GM19240 (cell line): ENCODE data around the gene C10orf62.

Source experiments
- DNase-seq: peaks from one replicate; pipeline ENCODE4 v3.0.0; 2011; ENCODE audit warnings: low spot score; ENCODE audit not compliant: insufficient read length

The C10orf62 gene

GRCh38 chr10:97584798-97585438 lies 4.6 kb upstream of the C10orf62 start:
- no peak for DNase-seq

GRCh38 chr10:97585439-97585811 lies 4.1 kb upstream of the C10orf62 start:
- DNase-seq, result no peak

- no peak for DNase-seq
These were observed 2.3 kb upstream of the C10orf62 start for GRCh38 chr10:97587183-97587582.

- no peak for DNase-seq
These were observed 694 bp downstream of the C10orf62 start for GRCh38 chr10:97590082-97590747.

- no peak for DNase-seq
These were observed 1.4 kb downstream of the C10orf62 start for GRCh38 chr10:97590748-97591495.

GRCh38 chr10:97593421-97593820 lies 3.9 kb downstream of the C10orf62 start:
- no peak for DNase-seq

- DNase-seq, result no peak
These were observed 6.9 kb downstream of the C10orf62 start for GRCh38 chr10:97596101-97597082.

- no peak for DNase-seq
These were observed 8.3 kb downstream of the C10orf62 start for GRCh38 chr10:97597778-97598177.

- DNase-seq, result no peak
These were observed 9.1 kb downstream of the C10orf62 start for GRCh38 chr10:97598407-97599271.

GRCh38 chr10:97599272-97599619 lies 9.7 kb downstream of the C10orf62 start:
- no peak for DNase-seq

GRCh38 chr10:97600616-97601015 lies 11.1 kb downstream of the C10orf62 start:
- no peak for DNase-seq

- DNase-seq, result no peak
These were observed 12.0 kb downstream of the C10orf62 start for GRCh38 chr10:97601268-97602215.

GRCh38 chr10:97607095-97607636 lies 17.6 kb downstream of the C10orf62 start:
- no peak for DNase-seq

GRCh38 chr10:97608991-97609561 lies 19.6 kb downstream of the C10orf62 start:
- no peak for DNase-seq

GRCh38 chr10:97611473-97611872 lies 22.0 kb downstream of the C10orf62 start:
- no peak for DNase-seq

GRCh38 chr10:97612386-97612785 lies 22.9 kb downstream of the C10orf62 start:
- no peak for DNase-seq

GRCh38 chr10:97618285-97618684 lies 28.8 kb downstream of the C10orf62 start:
- DNase-seq, result no peak

GRCh38 chr10:97618733-97619132 lies 29.2 kb downstream of the C10orf62 start:
- no peak for DNase-seq

GRCh38 chr10:97623277-97623676 lies 33.8 kb downstream of the C10orf62 start:
- DNase-seq, result no peak
